ENCODE measurements around the gene TMEM62. TPM values are rescaled to one million over a fixed set of nuclear protein-coding genes. Genes with fewer than 3 reads are reported as not detected.

Gene TMEM62
- total and polyA plus RNA-seq, 4 donors, result 4.5 to 14.0 (median 10.6) TPM

GRCh38 chr15:43105778-43106485, 27.5 kb upstream of the TMEM62 start, which contains the start of gene UBR1:
Gene UBR1 (minus strand): TSS chr15:43106038. CDS start chr15:43106022, 16 bp downstream.
- H3K4me1 ChIP-seq (ENCODE audit: control insufficient read depth in 4 of 4, insufficient read depth in 4 of 4, low read length in 3 of 4), result peaks cover 3 to 17% (median 14%) of the 10 kb centered on the region in 4 donors
- H3K9me3 ChIP-seq (ENCODE audit: control insufficient read depth in 4 of 4, low read length in 3 of 4), result no peaks in the 10 kb centered on the region
- peaks cover 0 to 3% (median 0%) of the 10 kb centered on the region in 4 donors for H3K36me3 ChIP-seq (ENCODE audit: control insufficient read depth in 4 of 4, insufficient read depth in 3 of 4, low read depth in 1 of 4, low read length in 3 of 4)
- H3K4me3 ChIP-seq (ENCODE audit: low read depth in 1 of 3, low read length in 3 of 3), result peak within 1 kb of the TSS; percentile 88 to 98 (median 93)
- under 1% methylated on average over 33 of the region's 33 CpGs for WGBS
- peak; percentile 86 for DNase-seq (ENCODE audit: low spot score)
- H3K27me3 ChIP-seq (ENCODE audit: control insufficient read depth in 4 of 4, insufficient read depth in 4 of 4, low read length in 3 of 4), result no peaks in the 10 kb centered on the region
- TF ChIP-seq GABPA (IDR thresholded peaks at IDR 0.05 in 1 of 2, conservative IDR thresholded peaks at IDR 0.05 in 1 of 2) (peak; percentile 77 to 94), JUND (IDR thresholded peaks at IDR 0.05) (peak in 1 of 2 donors; percentile 14), FOXA1 (IDR thresholded peaks at IDR 0.05) (no peak), HNF4A (conservative IDR thresholded peaks at IDR 0.05) (peak in 1 of 2 donors; percentile 13), TAF1 (conservative IDR thresholded peaks at IDR 0.05) (peak; percentile 79), HNF4G (IDR thresholded peaks at IDR 0.05) (no peak), SP1 (IDR thresholded peaks at IDR 0.05) (peak; percentile 12), EGR1 (IDR thresholded peaks at IDR 0.05; ENCODE audit: low read depth in 2 of 2) (peak; percentile 33 to 91), YY1 (IDR thresholded peaks at IDR 0.05) (peak; percentile 95), CTCF (IDR thresholded peaks at IDR 0.05; ENCODE audit: low read depth, low read length, missing input control) (no peak), REST (IDR thresholded peaks at IDR 0.05) (peak; percentile 44), FOXA2 (IDR thresholded peaks at IDR 0.05) (no peak), NR2F2 (IDR thresholded peaks at IDR 0.05) (peak; percentile 8), RAD21 (IDR thresholded peaks at IDR 0.05) (peak; percentile 4 to 26), RXRA (IDR thresholded peaks at IDR 0.05) (no peak), ZBTB33 (IDR thresholded peaks at IDR 0.05) (peak; percentile 67)
- TF ChIP-seq, protein P1, sequence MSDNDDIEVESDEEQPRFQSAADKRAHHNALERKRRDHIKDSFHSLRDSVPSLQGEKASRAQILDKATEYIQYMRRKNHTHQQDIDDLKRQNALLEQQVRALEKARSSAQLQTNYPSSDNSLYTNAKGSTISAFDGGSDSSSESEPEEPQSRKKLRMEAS (IDR thresholded peaks at IDR 0.05), result peak; percentile 81
- TF ChIP-seq, protein P2, sequence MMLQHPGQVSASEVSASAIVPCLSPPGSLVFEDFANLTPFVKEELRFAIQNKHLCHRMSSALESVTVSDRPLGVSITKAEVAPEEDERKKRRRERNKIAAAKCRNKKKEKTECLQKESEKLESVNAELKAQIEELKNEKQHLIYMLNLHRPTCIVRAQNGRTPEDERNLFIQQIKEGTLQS (IDR thresholded peaks at IDR 0.05), result no peak
- H3K27ac ChIP-seq (ENCODE audit: low read depth in 1 of 2, low read length in 2 of 2), result peak within 1 kb of the TSS; percentile 93 to 96
- peak within 1 kb of the TSS; percentile 92 to 99 for H3K9ac ChIP-seq (ENCODE audit: low read depth in 1 of 2, low read length in 2 of 2)

Data from liver (tissue), 9 donors.